ENCODE data around the gene NFATC2.

- TF ChIP-seq YY1 (IDR thresholded peaks at IDR 0.05; ENCODE audit: insufficient read depth, insufficient read length): no peak
- TF ChIP-seq SUZ12 (IDR thresholded peaks at IDR 0.05; ENCODE audit: extremely low read depth, insufficient read depth, insufficient read length): no peak
- no peak for TF ChIP-seq ZNF274 (IDR thresholded peaks at IDR 0.05; ENCODE audit: low read depth, low read length)
Observed at GRCh38 chr20:51361258-51361657, 181.3 kb downstream of the NFATC2 start.

Measured in NT2/D1 (cell line).